Keratinocyte (primary cell): ENCODE data around the gene PLAAT4. TPM values are rescaled to one million over a fixed set of nuclear protein-coding genes. Genes with fewer than 3 reads are reported as not detected.

ENCODE experiments used
- DNase-seq: peaks from one replicate; pipeline ENCODE4 v3.0.0-alpha.2; 2011; ENCODE audit warnings: low read depth, missing footprints, low spot score
- FAIRE-seq: peaks from 2 replicates; lab custom pipeline; 2011; peaks lifted over from hg19 to GRCh38; lab: Jason Lieb, UNC
- H2AFZ ChIP-seq: 2 replicates; pipeline ENCODE4 v1.6.0; 2012; ENCODE audit warnings: low read length, control low read depth, inconsistent platforms; ENCODE audit not compliant: control insufficient read depth
- H3K27ac ChIP-seq: 2 replicates; pipeline ENCODE4 v1.5.1; 2011; ENCODE audit warnings: low read length; ENCODE audit not compliant: control insufficient read depth, insufficient read depth
- H3K27me3 ChIP-seq: 3 replicates; pipeline ENCODE4 v1.6.0; 2011; ENCODE audit warnings: low read length; ENCODE audit not compliant: control insufficient read depth, insufficient read depth; ENCODE audit errors: extremely low read depth
- H3K36me3 ChIP-seq, 2 experiments: 2 replicates in 1 of 2; 3 replicates in 1 of 2; pipeline ENCODE4 v1.5.1; 2011; ENCODE audit warnings: low read length in 2 of 2, mild to moderate bottlenecking in 1 of 2; ENCODE audit not compliant: control insufficient read depth in 2 of 2, insufficient read depth in 2 of 2; ENCODE audit errors: extremely low read depth in 1 of 2
- H3K4me1 ChIP-seq: 3 replicates; pipeline ENCODE4 v1.5.1; 2011; ENCODE audit warnings: low read length; ENCODE audit not compliant: control insufficient read depth, insufficient read depth; ENCODE audit errors: extremely low read depth
- H3K4me2 ChIP-seq: 3 replicates; pipeline ENCODE4 v1.6.0; 2011; ENCODE audit warnings: low read depth, low read length; ENCODE audit not compliant: control insufficient read depth, insufficient read depth; ENCODE audit errors: extremely low read depth
- H3K4me3 ChIP-seq, 3 experiments: fragments of 200-600 bp in 1 of 3; sonication (generic) in 1 of 3; 2 replicates in 2 of 3; 3 replicates in 1 of 3; pipeline ENCODE4 v1.5.1; 2011 to 2016; ENCODE audit warnings: low read length in 3 of 3, mild to moderate bottlenecking in 3 of 3, control low read depth in 2 of 3, inconsistent platforms in 1 of 3, low read depth in 1 of 3, mixed read lengths in 1 of 3, mixed run types in 1 of 3, moderate library complexity in 1 of 3; ENCODE audit not compliant: control insufficient read depth in 2 of 3, insufficient read depth in 2 of 3; ENCODE audit errors: extremely low read depth in 1 of 3
- H3K79me2 ChIP-seq: 2 replicates; pipeline ENCODE4 v1.6.0; 2012; ENCODE audit warnings: low read length; ENCODE audit not compliant: control insufficient read depth, insufficient read depth
- H3K9ac ChIP-seq: 3 replicates; pipeline ENCODE4 v1.6.0; 2011; ENCODE audit warnings: low read length; ENCODE audit not compliant: control insufficient read depth, insufficient read depth; ENCODE audit errors: extremely low read depth
- H3K9me1 ChIP-seq: 3 replicates; pipeline ENCODE4 v1.6.0; 2011; ENCODE audit warnings: low read length; ENCODE audit not compliant: control insufficient read depth, insufficient read depth; ENCODE audit errors: extremely low read depth
- H3K9me3 ChIP-seq: 2 replicates; pipeline ENCODE4 v1.5.1; 2012; ENCODE audit warnings: low read depth, low read length; ENCODE audit not compliant: control insufficient read depth
- H4K20me1 ChIP-seq: 3 replicates; pipeline ENCODE4 v1.6.0; 2011; ENCODE audit warnings: low read length; ENCODE audit not compliant: control insufficient read depth, insufficient read depth; ENCODE audit errors: extremely low read depth
- CTCF ChIP-seq, 3 experiments: IDR thresholded peaks in 1 of 3; conservative IDR thresholded peaks in 1 of 3; optimal IDR thresholded peaks in 1 of 3; 2 replicates in 2 of 3; 3 replicates in 1 of 3; pipeline versions ENCODE3 to v1.5.1; 2011; ENCODE audit warnings: low read length in 3 of 3, mild to moderate bottlenecking in 3 of 3, moderate library complexity in 2 of 3, control low read depth in 1 of 3, inconsistent platforms in 1 of 3; ENCODE audit not compliant: insufficient read depth in 2 of 3; ENCODE audit errors: extremely low read depth in 1 of 3
- EZH2 ChIP-seq: IDR thresholded peaks from one replicate; pipeline ENCODE4 v1.6.1; 2012; ENCODE audit warnings: inconsistent platforms, mild to moderate bottlenecking, low read length, moderate library complexity
- dilution Hi-C: fragments of 300-500 bp; cut with MboI; formaldehyde crosslinking; loops from one replicate; pipeline ENCODE4 v1.7.0; 2020; ENCODE audit warnings: low sequenced_read_pairs; ENCODE audit not compliant: extremely low pct_ligation_motif_present
- polyA minus RNA-seq, 3 experiments: library from RNA; depleted of rRNA, polyadenylated mRNA; stranded (reverse); fragments of >200 nt; gene quantifications; 1 replicate in 1 of 3; 2 replicates in 1 of 3; 3 replicates in 1 of 3; pipeline ENCODE4 v1.2.3, GENCODE V29; 2011
- polyA plus RNA-seq, 5 experiments: library from polyadenylated mRNA; depleted of rRNA in 3 of 5; stranded (reverse) in 3 of 5; stranded (forward) in 1 of 5; unstranded in 1 of 5; fragments of >200 nt; gene quantifications; 1 replicate in 1 of 5; 2 replicates in 3 of 5; 3 replicates in 1 of 5; pipeline versions ENCODE4 v1.2.1 to v1.2.3, GENCODE V29; 2011 to 2012; ENCODE audit warnings: missing spikeins in 2 of 5, low read depth in 1 of 5, low replicate concordance in 1 of 5

The PLAAT4 gene
- polyA plus RNA-seq (1.3 to 2.0 TPM (median 1.9 TPM) in 3 replicates), polyA minus RNA-seq (0.32 to 1.7 TPM (median 1.5 TPM) in 3 replicates)
- not detected for polyA plus RNA-seq (2011; ENCODE audit: low read depth)
- polyA plus RNA-seq (2011; cell fraction: cytosol; rRNA removed) = 1.0 and 1.3 TPM in 2 replicates
- polyA plus RNA-seq (2011; cell fraction: nucleus; rRNA removed) = 0.31 and 0.37 TPM in 2 replicates
- polyA plus RNA-seq (2012; ENCODE audit: low replicate concordance) = 0.41 and 1.9 TPM in 2 replicates
- not detected for polyA minus RNA-seq (2011; cell fraction: cytosol; rRNA and poly(A)+ RNA removed)
- not detected in 2 replicates for polyA minus RNA-seq (2011; cell fraction: nucleus; rRNA and poly(A)+ RNA removed)

- dilution Hi-C loops = no loop called here
- Histone ChIP-seq H3K79me2 (no peaks in the 10 kb centered on the region), H3K4me2 (peak within 1 kb of the TSS; percentile 84), H3K27me3 (no peaks in the 10 kb centered on the region), H2AFZ (peak within 1 kb of the TSS; percentile 84), H3K36me3 (no peaks in the 10 kb centered on the region), H3K9me1 (no peaks in the 10 kb centered on the region), H3K9ac (peak within 1 kb of the TSS; percentile 64), H3K9me3 (no peaks in the 10 kb centered on the region), H3K4me1 (peaks cover 12% of the 10 kb centered on the region), H3K27ac (no peak within 1 kb of the TSS), H4K20me1 (no peaks in the 10 kb centered on the region), H3K4me3 (peak within 1 kb of the TSS in 2 of 3 experiments; percentile 45 to 54)
- FAIRE-seq (no peak), DNase-seq (no peak)
- TF ChIP-seq CTCF (optimal IDR thresholded peaks at IDR 0.05 in 1 of 3, IDR thresholded peaks at IDR 0.05 in 1 of 3, conservative IDR thresholded peaks at IDR 0.05 in 1 of 3; ENCODE audit: extremely low read depth in 1 of 3, insufficient read depth in 2 of 3, low read length in 3 of 3) (no peak), EZH2 (no peak)
These were observed at the start of gene PLAAT4 for GRCh38 chr11:63536669-63537292. TSS of gene PLAAT4 (plus strand) at chr11:63536808. CDS start at chr11:63536869, 61 bp downstream.

- Histone ChIP-seq H3K9me1 (no peaks in the 10 kb centered on the region), H3K9ac (no peak overlapping the region), H4K20me1 (no peaks in the 10 kb centered on the region), H2AFZ (no peak overlapping the region), H3K36me3 (no peaks in the 10 kb centered on the region), H3K79me2 (no peaks in the 10 kb centered on the region), H3K4me3 (no peak overlapping the region), H3K9me3 (no peaks in the 10 kb centered on the region), H3K27me3 (peaks cover 33% of the 10 kb centered on the region), H3K4me2 (no peak overlapping the region), H3K27ac (no peak overlapping the region), H3K4me1 (peaks cover 5% of the 10 kb centered on the region)
- TF ChIP-seq EZH2 (no peak), CTCF (optimal IDR thresholded peaks at IDR 0.05 in 1 of 3, IDR thresholded peaks at IDR 0.05 in 1 of 3, conservative IDR thresholded peaks at IDR 0.05 in 1 of 3; ENCODE audit: extremely low read depth in 1 of 3, insufficient read depth in 2 of 3, low read length in 3 of 3) (no peak)
- dilution Hi-C loops = no loop called here
- no peak for DNase-seq
- FAIRE-seq = no peak
These were observed 47.8 kb upstream of the PLAAT4 start for GRCh38 chr11:63488789-63489188.
